ENCODE results near the gene ADGRV1.
"Not testable (repeated sequence)": the region's sequence is repeated elsewhere in the genome, so short reads cannot be mapped to it uniquely, and the experiment has no call there.

The ADGRV1 gene

DNA sequence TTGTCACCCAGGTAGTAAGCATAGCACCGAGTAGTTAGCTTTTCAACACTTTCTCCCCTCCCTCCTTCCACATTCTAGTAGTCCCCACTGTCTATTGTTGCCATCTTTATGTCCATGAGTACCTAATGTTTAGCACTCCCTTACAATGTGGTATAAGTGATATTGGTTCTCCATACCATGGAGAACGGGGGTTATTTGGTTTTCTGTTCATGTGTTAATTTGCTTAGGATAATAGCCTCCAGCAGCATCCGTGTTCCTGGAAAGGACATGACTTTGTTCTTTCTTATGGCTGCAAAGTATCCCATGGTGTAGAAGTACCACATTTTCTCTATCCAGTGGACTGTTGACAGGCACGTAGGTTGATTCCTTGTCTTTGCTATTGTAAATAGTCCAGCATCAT lies 353.9 kb downstream of the ADGRV1 start:
- DNase-seq: no peak

DNA sequence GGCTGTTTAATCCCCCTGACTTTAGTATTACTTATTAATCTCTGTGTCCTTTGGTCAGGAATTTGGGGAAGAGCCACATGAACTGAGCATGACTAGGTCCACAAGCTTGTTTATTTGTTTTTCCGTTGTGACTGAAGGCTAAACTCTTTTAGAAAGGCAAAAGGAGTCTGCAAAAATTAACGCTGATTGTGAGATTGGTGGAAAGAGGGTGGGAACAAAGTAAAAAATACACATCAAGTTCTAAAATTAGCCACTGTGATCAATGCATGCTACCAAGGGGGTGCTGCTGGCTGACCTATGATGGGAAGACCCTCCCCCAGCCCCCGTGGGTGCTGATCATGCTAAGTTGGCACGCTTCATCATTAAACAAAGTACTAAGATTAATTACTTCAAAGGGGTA lies 356.8 kb downstream of the ADGRV1 start:
- DNase-seq: no peak

DNA sequence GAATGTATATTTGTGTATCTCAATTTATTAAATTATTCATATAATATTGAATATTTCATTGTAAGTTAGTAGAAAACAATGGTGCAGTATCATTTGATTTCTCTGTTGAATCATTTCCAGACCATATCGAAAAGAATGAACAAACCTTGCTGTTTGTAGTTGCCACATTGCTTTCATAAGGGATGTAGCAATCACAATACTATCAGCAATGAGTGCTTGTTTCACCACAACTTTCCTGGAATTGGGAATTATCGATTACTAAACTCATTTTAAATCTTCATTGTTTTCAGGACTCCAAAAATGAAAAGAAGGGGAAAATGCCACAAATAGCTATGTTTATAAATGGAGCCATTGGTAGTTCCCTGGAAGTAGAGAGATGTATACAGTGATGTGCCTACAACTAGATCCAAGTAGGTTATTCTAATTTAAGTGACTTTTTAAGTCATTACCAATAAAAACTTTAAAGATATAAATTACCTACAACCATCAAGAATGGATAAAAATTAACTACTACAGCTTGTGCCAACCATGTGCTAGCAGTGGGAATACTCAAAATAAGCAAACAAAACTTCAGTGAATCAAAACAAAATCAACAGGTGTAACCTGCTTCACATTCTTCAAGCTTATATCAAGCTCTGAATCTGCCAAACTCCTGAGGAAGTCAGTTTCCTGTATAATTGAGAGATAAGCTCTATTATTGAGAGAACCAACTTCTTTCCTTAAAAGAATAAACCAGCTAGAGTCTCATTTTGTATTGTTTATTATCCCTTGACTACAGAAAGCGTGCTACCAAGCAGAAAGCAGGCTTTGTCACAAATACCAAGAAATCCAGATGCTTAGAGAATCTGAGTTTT lies 358.6 kb downstream of the ADGRV1 start:
- DNase-seq: no peak

DNA sequence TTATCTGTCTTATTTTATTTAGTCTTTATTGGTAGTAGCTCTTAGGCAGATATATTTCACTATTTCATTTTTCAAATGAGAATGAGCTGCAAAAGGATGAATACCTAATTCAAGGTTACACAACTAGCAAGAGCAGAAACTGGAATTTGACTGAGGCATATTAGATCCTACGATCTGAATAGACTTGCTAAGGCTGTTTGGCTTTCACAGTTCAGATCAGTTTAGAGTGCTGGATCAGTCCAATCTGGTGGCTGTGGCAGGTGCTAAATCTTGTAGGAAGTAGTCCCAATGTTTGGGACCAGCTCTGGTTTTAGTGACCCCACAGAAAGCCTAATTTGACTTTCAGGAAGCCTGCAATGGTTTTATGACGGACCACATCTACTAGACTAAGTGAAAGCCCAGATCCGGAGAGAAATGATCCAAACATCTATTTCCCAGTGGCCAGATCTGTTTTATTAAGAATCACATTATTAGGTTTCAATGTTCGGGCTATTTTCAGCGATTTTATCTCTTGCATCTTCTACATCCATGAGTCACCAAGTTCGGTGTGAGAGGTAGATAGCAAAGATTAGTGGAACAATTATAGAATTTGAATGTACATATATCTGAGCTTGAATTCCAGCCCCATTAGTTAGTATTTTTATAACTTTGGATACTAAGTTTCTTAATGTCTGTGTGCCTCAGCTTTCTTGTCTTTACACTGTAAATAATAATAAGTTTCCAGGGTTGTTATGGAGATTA lies 359.5 kb downstream of the ADGRV1 start:
- DNase-seq: no peak

DNA sequence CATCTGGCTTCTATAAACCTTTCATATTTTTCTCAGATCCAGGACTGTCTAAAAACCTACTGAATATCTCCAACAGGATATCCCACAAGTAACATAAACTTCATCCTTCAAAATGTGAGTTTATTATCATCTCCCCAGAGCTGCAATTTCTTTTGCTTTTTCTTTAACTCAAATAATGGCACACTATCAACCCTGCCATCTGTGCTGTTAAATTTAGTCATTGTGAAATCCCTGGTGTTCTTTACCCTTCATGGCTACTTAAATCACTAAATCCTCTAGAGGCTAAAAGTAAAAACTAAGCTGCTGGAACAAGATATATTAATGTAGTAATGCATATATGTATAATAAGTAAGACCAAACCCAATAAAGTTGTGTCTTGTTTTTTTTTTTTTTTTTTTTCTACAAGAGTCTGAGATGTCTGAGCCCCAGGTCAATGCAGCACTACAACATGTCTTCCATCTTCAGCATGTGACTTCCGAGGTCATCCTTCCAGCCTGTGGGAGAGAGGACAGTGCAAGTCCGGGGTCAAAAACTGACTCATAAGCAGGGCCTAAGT lies 362.9 kb downstream of the ADGRV1 start:
- DNase-seq: no peak

DNA sequence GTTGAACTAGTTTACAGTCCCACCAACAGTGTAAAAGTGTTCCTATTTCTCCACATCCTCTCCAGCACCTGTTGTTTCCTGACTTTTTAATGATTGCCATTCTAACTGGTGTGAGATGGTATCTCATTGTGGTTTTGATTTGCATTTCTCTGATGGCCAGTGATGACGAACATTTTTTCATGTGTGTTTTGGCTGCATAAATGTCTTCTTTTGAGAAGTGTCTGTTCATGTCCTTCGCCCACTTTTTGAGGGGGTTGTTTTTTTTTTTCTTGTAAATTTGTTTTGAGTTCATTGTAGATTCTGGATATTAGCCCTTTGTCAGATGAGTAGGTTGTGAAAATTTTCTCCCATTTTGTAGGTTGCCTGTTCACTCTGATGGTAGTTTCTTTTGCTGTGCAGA lies 365.6 kb downstream of the ADGRV1 start:
- DNase-seq: not testable (repeated sequence)

DNA sequence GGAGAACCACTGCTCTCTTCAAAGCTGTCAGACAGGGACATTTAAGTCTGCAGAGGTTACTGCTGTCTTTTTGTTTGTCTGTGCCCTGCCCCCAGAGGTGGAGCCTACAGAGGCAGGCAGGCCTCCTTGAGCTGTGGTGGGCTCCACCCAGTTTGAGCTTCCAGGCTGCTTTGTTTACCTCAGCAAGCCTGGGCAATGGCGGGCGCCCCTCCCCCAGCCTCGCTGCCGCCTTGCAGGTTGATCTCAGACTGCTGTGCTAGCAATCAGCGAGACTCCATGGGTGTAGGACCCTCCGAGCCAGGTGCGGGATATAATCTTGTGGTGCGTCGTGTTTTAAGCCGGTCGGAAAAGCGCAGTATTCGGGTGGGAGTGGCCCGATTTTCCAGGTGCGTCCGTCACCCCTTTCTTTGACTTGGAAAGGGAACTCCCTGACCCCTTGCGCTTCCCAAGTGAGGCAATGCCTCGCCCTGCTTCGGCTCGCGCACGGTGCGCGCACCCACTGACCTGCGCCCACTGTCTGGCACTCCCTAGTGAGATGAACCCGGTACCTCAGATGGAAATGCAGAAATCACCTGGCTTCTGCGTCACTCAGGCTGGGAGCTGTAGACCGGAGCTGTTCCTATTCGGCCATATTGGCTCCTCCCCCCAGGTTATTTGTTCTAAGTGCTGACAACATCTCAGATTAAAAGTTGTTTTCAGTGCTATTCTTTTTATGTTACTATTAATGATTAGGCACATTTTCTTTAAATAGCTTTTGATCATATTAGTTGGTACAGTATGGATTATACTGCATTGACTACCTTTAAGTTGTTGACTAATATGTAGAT lies 370.6 kb downstream of the ADGRV1 start:
- DNase-seq: not testable (repeated sequence)

DNA sequence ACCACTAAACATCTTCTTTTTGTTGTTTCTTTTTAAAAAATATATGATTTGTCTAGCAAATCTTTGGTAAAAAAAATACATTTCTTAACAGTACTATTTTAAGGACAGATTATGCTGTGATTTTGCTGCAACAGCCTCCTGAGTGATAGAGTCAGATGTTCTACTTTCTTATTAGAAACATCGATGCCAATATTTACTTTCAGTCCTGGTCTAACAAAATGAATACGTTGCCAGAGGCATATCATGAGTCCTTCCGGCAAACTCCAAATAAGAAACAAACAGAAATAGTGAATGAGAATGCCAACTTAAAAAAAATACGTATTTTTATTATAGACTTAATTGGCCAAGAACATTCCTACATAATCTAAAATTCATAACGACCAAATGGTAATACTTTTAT lies 371.5 kb downstream of the ADGRV1 start:
- DNase-seq: no peak

DNA sequence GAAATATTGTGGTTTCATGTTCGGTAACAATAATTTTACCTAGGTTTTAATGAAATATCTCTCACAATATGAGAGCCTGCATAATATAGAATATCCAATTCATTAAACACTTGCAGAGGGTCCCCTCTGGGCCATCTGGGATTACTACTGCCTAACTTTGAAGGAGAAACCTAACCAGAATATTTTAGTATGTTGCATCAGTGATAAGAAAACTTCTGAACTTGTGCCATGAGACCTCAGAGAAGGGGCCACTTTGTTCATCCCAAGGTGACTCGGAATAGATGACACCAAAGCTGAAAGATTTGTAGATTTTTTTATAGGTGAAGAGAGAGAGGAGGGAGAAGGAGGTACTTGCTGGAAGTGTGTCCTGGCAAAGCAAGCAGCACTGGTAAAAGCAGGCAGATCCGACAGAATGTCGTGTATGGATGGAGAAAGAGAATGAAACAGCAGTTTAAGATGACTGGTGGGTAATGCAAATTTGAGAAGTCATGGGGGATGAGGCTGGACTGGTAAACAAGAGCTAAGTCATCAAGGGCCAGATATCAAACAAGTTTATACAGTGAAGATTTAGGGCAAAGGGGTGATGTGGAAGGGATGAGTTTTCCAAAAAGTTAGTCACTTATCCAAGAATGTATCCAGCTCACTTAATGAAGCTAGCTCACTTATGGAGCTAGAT lies 372.3 kb downstream of the ADGRV1 start:
- DNase-seq: no peak

DNA sequence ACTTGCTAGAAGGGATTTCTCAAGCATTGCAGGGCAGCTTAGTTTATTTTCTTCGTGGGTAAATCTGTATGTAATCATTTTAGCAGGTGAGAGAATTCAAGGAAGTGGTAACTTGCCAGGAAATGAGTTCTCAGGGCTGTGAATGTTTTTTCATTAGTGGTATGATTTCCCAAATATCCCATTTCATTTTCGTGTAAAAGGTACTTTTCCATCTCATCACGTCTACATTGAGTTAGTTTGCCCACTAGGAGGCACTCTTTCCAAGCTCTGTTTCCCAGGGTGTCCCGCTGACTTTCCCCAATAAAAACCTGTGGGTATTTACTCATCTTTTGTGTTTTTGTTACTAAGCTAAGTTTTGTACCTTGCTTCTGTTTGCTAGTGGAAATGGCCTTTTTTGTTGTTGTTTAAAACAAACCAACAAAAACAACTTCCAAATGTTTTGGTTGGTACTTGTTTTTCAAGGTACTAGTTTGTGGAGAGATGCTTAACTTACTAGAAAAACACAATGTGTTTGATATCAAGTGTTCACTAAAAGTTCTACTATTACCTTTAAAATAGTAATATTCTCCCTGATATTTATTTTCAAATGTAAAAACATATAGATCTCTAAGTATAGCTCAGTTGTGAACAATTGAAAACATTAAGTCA lies 373.6 kb downstream of the ADGRV1 start:
- peak; percentile 36 to 62 for DNase-seq

DNA sequence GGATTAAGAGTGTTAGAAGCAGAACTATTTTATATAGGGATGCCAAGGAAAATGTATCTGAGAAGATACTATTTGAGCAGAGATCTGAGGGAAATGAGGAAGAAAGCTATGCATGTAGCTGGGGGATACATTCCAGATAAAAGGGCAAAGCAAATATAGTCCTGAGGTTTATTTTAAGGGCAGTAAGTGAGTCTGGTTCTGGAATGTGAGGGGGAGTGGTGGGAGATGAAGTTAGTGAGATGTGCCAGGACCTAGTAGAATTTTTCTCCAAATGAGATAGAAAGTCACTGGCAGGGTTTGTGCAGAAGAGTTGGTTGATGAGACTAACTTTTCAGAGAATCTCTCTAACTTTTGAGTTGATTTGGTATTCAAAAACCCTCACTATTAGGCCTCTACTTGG lies 374.7 kb downstream of the ADGRV1 start:
- no peak for DNase-seq

DNA sequence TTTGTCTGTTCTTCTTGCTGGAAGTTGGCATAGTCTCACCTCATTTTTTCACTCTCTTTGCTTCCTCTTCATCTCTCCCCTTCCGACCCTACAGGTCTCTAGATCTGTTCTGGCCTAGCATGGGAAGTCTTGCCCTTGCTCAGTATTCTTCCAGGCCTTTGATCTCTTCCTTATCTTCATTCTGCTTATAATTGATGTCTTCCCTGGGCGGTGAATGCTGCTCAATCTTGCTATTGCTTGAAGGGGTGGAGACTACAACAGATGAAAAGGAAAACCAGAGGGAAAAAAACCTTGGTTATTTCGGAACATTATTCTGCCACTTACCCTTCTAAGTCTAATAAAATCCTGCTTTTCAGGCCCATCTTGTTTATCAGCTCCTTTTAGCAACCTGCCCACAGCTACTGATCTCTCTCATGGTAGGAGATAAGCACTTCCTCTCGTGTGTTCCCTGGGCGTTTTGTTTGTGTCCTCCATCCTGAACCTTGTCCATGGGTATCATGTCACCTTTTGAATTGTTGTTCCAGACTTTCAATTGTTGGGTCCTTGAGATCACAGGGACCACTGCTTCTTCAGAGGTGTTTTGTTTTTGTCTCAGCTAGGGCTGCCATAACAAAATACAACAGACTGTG lies 375.6 kb downstream of the ADGRV1 start:
- DNase-seq: no peak

DNA sequence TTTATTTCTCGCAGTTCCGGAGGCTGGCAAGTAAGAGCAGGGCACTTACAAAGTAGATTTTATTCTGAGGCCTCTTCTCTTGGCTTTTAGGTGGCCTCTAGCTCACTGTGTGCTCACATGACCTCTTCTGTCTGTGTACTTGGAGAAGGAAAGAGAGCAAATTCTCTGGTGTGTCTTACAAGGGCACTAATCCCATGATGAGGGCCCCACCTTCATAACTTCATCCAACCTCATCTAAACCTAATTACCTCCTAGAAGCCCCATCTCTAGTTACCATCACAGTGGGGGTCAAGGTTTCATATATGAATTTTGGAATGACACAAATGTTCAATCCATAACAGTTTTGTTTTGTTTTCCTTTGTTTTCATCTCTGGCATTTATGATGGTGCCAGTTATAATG lies 376.1 kb downstream of the ADGRV1 start:
- DNase-seq: no peak

DNA sequence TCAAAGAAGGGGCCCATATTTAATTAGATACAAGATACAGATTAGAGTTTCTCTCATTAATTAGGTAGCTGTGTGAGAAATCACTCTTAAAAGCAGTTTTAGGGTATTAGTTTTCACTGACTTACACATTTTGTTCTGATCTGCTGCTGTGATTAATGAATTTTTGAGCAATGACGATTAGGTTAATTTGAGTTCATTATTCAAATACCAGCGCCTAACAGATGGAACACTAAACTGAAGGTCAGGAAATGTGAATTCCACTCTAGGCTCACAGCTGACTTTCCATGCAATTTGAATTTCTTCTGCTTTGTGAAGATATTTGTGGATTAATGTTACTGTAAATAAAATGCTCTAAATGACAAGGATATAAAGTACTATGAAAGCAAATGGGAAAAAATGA lies 380.6 kb downstream of the ADGRV1 start:
- DNase-seq: no peak

DNA sequence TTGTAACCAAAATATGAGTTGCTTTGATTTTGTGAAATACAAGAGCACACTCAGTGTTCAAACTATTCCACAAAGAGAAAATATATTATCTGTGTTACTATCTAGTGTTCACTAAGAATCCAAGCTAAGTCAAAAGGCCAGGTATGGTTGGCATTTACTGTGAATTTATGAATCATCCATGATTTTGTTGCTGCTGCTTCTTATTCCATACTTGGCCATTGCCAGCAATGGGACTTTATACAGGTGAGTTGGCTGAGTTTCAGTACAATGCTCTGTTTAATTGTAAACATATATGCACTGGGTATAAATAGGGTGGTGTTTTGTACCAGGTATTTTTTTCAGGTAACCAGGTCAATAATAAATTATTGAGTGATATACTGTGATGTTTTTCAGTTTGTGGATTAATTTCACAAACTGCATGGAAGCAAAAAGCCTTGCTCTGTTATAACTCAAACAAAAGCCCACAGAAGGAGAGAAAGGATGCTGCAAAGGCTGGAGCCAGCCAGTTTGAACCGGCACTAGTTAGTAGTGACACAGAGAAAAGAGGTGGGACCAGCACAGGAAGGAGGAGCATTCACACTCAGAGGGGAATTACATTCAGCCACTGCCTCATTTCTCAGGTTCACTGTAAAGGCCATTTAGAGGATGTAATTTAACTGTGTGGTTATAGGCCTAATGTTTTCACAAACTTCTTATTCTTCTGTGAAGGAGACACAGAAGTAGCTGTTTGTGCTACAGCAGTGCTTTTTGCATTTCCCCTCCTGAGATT lies 381.8 kb downstream of the ADGRV1 start:
- DNase-seq: peak; percentile 40 to 67

DNA sequence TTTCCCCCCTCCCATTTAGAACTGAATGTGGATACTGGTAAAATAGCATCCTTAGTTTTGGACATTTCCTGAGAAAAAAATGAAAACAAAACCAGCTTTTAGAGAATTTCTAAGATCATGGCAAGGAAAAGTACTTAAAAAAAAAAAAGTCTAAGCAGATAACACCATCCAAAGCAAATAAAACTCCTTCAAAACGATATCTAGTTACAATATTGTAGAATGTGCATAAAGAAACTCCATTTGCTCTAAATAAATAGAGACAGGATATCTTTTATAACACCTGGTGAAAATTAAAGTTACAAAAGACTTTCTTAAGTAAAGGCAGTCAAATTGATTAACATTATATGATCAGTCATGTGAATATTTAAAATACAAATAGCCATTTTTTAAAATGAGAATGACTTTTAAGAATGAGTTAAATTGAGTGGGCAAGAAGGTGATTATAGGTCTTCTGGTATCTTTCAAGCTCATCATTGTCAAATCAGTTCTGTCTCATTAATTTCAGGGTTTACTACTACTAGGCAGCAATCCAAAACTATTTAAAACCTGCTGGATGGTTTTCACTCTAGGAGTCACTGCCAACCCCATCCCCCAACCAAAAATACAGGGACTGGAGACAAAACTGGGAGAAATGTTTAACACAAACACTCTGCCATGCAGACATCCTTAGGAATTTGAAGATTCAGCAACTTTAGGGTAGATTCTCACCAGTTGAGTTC lies 382.6 kb downstream of the ADGRV1 start:
- DNase-seq: peak; percentile 45 to 79

DNA sequence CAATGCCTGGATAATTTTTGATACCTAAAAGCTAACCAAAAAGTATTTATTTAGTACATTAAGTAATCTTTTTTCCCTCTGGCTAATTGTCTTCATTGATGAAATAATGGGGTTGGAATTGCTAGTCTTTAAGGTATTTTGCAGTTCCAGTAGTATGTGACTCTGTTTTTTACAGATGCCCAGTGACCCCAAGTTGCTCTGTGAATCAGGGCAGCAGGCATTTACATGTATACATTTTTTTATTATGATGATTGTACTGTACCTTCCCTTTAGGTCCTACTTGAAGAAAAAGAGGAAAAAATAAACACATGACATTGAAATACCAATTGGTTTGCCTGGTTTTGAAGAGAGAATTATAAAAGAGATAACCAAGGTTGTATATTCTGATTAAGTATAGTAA lies 385.5 kb downstream of the ADGRV1 start:
- no peak for DNase-seq

DNA sequence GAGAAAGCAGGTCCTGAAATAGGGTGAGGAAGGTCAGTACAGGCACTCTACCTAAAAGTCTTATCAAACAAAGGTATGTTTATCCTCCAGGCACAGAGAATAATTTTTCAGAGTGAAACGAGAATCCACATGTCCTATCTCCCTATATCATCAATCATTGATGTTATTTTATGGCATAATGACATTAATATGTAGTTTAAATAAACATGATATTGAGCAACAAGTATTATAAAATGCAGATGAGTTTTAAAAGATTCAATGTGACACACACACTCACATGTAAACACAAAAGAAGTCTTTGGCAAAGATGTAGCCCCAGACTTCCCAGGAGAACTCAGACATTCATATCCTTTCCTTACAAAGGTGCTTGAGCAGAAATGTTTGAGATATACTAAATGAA lies 389.1 kb downstream of the ADGRV1 start:
- no peak for DNase-seq

DNA sequence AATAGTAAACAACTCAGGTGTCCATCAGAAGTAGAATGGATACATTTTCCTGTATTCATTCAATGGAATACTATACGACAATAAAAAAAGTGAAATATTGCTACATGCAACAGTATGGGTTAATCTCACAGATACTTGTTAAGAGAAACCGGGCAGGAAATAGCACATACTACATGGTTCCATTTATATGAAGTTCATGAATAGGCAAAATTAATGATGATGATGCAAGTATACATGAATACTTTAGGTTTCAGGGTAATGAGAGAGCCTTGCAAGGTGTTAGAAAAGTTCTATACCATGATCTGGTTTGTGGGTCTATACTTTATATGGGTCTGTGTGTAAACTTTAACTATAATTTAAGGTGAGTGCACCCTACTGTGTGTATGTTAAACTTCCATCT lies 390.4 kb downstream of the ADGRV1 start:
- no peak for DNase-seq

All from NCI-H2081 (cell line).